Parathyroid adenoma (tissue), 2 donors: Measurements from ENCODE around the gene TMEM145.

Experiments
- H2AFZ ChIP-seq: fragments of 300-600 bp; sonication (generic); one replicate; pipeline ENCODE4 v1.7.0; 2017; ENCODE audit warnings: antibody characterized with exemption, mild to moderate bottlenecking
- H3K27ac ChIP-seq: fragments of 300-600 bp; sonication (generic); one replicate; pipeline ENCODE4 v1.7.0; 2017
- H3K27me3 ChIP-seq: fragments of 300-600 bp; sonication (generic); one replicate; pipeline ENCODE4 v1.7.0; 2017; ENCODE audit warnings: low read length; ENCODE audit not compliant: control insufficient read depth, insufficient read depth
- H3K36me3 ChIP-seq: fragments of 300-600 bp; sonication (generic); one replicate; pipeline ENCODE4 v1.7.0; 2017; ENCODE audit warnings: low read length; ENCODE audit not compliant: control insufficient read depth, insufficient read depth
- H3K4me1 ChIP-seq: fragments of 300-600 bp; sonication (generic); one replicate; pipeline ENCODE4 v1.7.0; 2017; ENCODE audit warnings: control low read depth
- H3K4me2 ChIP-seq: fragments of 300-600 bp; sonication (generic); one replicate; pipeline ENCODE4 v1.7.0; 2017; ENCODE audit warnings: low read length
- H3K4me3 ChIP-seq: fragments of 300-600 bp; sonication (generic); one replicate; pipeline ENCODE4 v1.7.0; 2017; ENCODE audit warnings: low read depth, low read length
- H3K79me2 ChIP-seq: fragments of 300-600 bp; sonication (generic); one replicate; pipeline ENCODE4 v1.7.0; 2017; ENCODE audit warnings: control low read depth
- H3K9ac ChIP-seq: fragments of 300-600 bp; sonication (generic); one replicate; pipeline ENCODE4 v1.7.0; 2017; ENCODE audit warnings: mild to moderate bottlenecking
- H3K9me3 ChIP-seq: fragments of 300-600 bp; sonication (generic); one replicate; pipeline ENCODE4 v1.7.0; 2017; ENCODE audit warnings: low read length; ENCODE audit not compliant: control insufficient read depth
- TF ChIP-seq, protein P1 (sequence below): fragments of 300-600 bp; sonication (generic); IDR thresholded peaks from one replicate; pipeline ENCODE4 v1.7.0; 2017; ENCODE audit warnings: antibody characterized with exemption, mild to moderate bottlenecking
- donor health status: primary hyperparathyroidism.

The TMEM145 gene

DNA sequence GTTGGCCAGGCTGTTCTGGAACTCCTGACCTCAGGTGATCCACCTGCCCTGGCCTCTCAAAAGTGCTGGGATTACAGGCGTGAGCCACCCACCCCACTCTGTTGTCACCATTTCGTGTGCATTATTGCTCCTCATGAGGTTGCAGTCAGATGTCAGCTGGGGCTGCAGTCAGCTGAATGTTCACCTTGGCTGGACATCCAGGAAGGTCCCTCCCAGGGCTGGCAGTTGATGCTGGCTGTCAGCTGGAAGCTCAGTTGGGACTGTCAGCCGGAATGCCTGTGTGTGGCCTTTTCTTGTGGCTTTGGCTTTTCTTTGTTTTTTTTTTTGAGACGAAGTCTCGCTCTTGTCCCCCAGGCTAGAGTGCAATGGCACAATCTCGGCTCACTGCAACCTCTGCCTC is 18.9 kb downstream of the TMEM145 start:
- Histone ChIP-seq H3K27me3 (no peaks in the 10 kb centered on the region), H3K4me3 (no peak overlapping the region), H3K9ac (no peak overlapping the region), H3K36me3 (no peaks in the 10 kb centered on the region), H3K9me3 (no peaks in the 10 kb centered on the region), H3K79me2 (peaks cover 3% of the 10 kb centered on the region), H2AFZ (no peak overlapping the region), H3K4me2 (no peak overlapping the region), H3K4me1 (no peaks in the 10 kb centered on the region), H3K27ac (no peak overlapping the region)
- TF ChIP-seq, protein P1, sequence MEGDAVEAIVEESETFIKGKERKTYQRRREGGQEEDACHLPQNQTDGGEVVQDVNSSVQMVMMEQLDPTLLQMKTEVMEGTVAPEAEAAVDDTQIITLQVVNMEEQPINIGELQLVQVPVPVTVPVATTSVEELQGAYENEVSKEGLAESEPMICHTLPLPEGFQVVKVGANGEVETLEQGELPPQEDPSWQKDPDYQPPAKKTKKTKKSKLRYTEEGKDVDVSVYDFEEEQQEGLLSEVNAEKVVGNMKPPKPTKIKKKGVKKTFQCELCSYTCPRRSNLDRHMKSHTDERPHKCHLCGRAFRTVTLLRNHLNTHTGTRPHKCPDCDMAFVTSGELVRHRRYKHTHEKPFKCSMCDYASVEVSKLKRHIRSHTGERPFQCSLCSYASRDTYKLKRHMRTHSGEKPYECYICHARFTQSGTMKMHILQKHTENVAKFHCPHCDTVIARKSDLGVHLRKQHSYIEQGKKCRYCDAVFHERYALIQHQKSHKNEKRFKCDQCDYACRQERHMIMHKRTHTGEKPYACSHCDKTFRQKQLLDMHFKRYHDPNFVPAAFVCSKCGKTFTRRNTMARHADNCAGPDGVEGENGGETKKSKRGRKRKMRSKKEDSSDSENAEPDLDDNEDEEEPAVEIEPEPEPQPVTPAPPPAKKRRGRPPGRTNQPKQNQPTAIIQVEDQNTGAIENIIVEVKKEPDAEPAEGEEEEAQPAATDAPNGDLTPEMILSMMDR, result no peak

DNA sequence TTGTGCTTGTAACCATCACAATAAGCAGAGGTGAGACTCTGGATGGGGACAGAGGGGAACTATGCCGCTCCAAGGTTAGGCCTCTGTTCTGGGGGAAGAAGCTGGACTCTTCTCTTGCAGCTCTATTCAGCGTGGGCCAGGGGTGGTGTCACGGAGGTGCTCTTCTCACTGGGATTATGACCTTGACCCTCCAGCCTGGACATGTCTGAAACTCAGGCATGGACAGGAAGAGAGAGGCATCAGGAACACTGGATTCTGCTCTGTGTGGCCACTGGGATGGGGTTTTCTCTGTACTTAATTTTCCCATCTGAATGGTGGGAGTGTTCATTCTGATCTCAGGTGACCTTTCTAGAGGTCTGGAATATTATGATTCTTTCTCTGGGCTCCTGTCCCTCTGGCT is 19.9 kb downstream of the TMEM145 start:
- Histone ChIP-seq H3K9me3 (no peaks in the 10 kb centered on the region), H3K79me2 (peaks cover under 1% of the 10 kb centered on the region), H3K9ac (no peak overlapping the region), H3K36me3 (no peaks in the 10 kb centered on the region), H3K4me1 (no peaks in the 10 kb centered on the region), H3K4me2 (no peak overlapping the region), H3K27me3 (no peaks in the 10 kb centered on the region), H2AFZ (no peak overlapping the region), H3K27ac (no peak overlapping the region), H3K4me3 (no peak overlapping the region)
- TF ChIP-seq, protein P1, result no peak

DNA sequence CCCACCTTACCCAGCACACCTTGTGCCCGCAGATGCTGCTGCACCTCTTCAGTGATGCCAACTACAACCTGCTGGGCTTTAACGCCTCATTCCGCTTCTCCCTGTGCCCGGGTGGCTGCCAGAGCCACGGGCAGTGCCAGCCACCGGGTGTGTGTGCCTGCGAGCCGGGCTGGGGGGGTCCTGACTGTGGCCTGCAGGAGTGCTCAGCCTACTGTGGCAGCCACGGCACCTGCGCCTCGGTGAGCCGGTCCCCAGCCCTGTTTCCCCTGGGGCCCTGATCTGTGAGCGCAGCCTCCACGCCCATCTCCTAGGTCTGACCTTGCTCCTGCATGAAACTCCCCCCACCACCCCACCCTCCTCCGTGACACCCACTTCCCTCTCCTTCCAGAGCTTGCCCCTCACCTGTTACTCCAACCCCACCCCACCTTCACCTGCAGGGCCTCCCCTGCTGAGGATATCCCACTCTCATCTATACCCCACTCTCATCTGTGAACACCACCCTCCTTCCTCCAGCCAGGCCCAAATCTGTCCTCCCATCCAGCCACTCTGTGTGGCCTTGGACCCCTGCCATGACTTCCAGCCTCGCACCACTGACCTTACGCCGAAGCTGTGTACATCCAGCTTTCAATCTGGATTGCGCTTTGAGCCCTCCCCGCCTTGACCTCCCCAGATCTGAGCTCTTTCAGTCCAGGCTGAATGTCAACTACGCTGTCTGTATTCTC is 21.0 kb downstream of the TMEM145 start:
- Histone ChIP-seq H2AFZ (no peak overlapping the region), H3K4me2 (no peak overlapping the region), H3K4me1 (no peaks in the 10 kb centered on the region), H3K27me3 (no peaks in the 10 kb centered on the region), H3K79me2 (no peaks in the 10 kb centered on the region), H3K27ac (no peak overlapping the region), H3K4me3 (no peak overlapping the region), H3K9me3 (no peaks in the 10 kb centered on the region), H3K36me3 (no peaks in the 10 kb centered on the region), H3K9ac (no peak overlapping the region)
- TF ChIP-seq, protein P1, result no peak

DNA sequence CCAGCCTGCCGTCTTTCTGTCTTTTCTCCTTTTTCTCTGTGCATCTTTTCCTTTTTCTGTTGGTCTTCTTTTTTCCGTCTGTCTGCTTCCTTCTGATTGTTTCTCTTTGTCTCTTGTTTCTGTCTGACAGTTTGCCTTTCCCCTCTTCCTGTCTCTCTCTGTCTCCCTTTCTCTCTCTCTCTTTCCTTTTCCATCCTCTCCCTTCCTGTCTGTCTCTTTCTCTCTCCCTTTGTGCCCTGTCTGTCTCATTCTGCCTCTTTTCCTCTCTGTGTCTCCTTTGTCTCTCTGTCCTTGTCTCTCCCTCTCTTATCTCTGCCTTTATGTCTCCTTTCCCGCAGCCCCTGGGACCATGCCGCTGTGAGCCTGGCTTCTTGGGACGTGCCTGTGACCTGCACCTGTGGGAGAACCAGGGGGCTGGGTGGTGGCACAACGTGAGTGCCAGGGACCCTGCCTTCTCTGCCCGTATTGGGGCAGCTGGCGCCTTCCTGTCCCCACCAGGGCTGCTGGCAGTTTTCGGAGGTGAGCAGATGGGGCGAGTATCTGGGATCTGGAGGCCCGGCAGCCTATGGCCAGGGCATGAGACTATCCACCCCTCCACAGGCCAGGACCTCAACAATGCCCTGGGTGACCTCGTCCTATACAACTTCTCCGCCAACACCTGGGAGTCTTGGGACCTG is 21.7 kb downstream of the TMEM145 start:
- Histone ChIP-seq H3K9ac (no peak overlapping the region), H2AFZ (no peak overlapping the region), H3K36me3 (no peaks in the 10 kb centered on the region), H3K9me3 (no peaks in the 10 kb centered on the region), H3K27me3 (no peaks in the 10 kb centered on the region), H3K4me3 (no peak overlapping the region), H3K4me2 (no peak overlapping the region), H3K79me2 (no peaks in the 10 kb centered on the region), H3K4me1 (no peaks in the 10 kb centered on the region), H3K27ac (no peak overlapping the region)
- TF ChIP-seq, protein P1, result no peak
